HFF-Myc (cell line): ENCODE data around the gene UBA1.

Experiments used
- DNase-seq: peaks from one replicate; pipeline ENCODE4 v3.0.0-alpha.2; 2011; ENCODE audit warnings: low read depth; ENCODE audit errors: extremely low read depth
- H3K4me3 ChIP-seq: replicated peaks from 2 replicates; pipeline ENCODE4 v1.5.1; 2011; ENCODE audit warnings: low read depth, mild to moderate bottlenecking, control low read depth, low read length
- TF ChIP-seq, protein P1 (sequence below): IDR thresholded peaks from 2 replicates; pipeline ENCODE4 v1.5.1; 2012; ENCODE audit warnings: mild to moderate bottlenecking, low read depth, low read length, control low read depth; ENCODE audit errors: missing control alignments

Gene UBA1

DNA sequence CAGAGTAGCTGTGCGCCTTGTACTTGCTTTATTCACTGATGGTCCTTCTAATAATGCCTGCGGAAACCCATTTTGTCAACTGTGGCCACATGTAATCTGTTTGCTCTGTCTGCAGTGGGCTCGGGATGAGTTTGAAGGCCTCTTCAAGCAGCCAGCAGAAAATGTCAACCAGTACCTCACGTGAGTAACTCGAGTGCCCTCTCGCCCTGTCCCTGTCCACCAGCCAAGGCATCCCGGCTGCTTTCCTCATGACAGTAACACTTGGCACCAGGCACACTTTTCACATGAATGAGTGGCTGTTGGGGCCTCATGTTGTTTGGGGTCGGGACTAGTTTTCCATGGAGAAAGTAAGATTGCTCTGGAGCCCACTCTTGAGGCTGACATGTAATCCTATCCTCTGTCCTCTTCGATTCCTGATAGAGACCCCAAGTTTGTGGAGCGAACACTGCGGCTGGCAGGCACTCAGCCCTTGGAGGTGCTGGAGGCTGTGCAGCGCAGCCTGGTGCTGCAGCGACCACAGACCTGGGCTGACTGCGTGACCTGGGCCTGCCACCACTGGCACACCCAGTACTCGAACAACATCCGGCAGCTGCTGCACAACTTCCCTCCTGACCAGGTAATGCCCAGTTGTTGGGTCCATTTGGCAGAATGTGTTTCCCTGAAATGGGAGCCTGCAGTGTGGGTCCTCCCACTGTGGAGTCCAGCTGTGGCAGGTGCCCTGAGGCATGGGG, 16.0 kb downstream of the UBA1 start:
- TF ChIP-seq, protein P1, sequence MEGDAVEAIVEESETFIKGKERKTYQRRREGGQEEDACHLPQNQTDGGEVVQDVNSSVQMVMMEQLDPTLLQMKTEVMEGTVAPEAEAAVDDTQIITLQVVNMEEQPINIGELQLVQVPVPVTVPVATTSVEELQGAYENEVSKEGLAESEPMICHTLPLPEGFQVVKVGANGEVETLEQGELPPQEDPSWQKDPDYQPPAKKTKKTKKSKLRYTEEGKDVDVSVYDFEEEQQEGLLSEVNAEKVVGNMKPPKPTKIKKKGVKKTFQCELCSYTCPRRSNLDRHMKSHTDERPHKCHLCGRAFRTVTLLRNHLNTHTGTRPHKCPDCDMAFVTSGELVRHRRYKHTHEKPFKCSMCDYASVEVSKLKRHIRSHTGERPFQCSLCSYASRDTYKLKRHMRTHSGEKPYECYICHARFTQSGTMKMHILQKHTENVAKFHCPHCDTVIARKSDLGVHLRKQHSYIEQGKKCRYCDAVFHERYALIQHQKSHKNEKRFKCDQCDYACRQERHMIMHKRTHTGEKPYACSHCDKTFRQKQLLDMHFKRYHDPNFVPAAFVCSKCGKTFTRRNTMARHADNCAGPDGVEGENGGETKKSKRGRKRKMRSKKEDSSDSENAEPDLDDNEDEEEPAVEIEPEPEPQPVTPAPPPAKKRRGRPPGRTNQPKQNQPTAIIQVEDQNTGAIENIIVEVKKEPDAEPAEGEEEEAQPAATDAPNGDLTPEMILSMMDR = no peak
- DNase-seq = no peak
- H3K4me3 ChIP-seq = no peak overlapping the region

- TF ChIP-seq, protein P1 = no peak
- DNase-seq = no peak
- no peak overlapping the region for H3K4me3 ChIP-seq
Measured at GRCh38 chrX:47210661-47211425, 17.2 kb downstream of the UBA1 start.

- no peak for DNase-seq
- H3K4me3 ChIP-seq = no peak overlapping the region
- TF ChIP-seq, protein P1 = no peak
Measured at GRCh38 chrX:47212381-47213293, 19.0 kb downstream of the UBA1 start.

- H3K4me3 ChIP-seq = no peak overlapping the region
- no peak for DNase-seq
- TF ChIP-seq, protein P1 = no peak
Measured at GRCh38 chrX:47214435-47215077, 20.9 kb downstream of the UBA1 start.

GRCh38 chrX:47215291-47215900, 21.8 kb downstream of the UBA1 start:
- H3K4me3 ChIP-seq = no peak overlapping the region
- TF ChIP-seq, protein P1 = no peak
- no peak for DNase-seq
